GM21786 (cell line): Measurements from ENCODE around the gene TXNRD1.
"Not testable (repeated sequence)": the region's sequence is repeated elsewhere in the genome, so short reads cannot be mapped to it uniquely, and the experiment has no call there.

Experiments
- ATAC-seq: cut with Tn5 transposase; IDR thresholded peaks from one replicate; pipeline ENCODE4 v1.9.1; 2021; ENCODE audit not compliant: unreplicated experiment

Gene TXNRD1

DNA sequence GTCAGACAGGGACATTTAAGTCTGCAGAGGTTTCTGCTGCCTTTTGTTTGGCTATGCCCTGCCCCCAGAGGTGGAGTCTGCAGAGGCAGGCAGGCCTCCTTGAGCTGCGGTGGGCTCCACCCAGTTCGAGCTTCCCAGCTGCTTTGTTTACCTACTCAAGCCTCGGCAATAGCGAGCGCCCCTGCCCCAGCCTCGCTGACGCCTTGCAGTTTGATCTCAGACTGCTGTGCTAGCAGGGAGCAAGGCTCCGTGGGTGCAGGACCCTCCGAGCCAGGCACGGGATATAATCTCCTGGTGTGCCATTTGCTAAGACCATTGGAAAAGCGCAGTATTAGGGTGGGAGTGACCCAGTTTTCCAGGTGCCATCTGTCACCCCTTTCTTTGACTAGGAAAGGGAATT lies 178.5 kb downstream of the TXNRD1 start:
- not testable (repeated sequence) for ATAC-seq
